ENCODE data around the gene CHCHD3.

DNA sequence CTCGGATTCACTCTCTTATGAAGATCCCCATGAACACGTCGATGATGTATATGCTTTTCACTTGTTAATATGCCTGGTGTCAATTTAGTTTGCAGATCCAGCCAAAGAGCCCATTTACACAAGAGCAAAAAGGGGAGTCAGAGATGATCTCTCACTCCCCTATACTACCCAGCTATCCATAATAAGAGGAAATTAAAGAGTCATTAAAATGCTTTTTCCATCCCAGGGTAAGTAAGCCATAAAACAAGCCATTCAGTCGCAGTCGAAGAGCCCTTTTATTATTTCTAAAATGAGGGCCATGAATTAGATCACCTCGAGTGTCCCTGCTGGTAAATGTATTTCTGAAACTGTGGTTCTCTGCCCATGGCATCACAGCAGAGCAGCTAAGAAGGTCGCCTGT lies 41.2 kb downstream of the CHCHD3 start:
- TF ChIP-seq POLR2AphosphoS5 (IDR thresholded peaks at IDR 0.05; ENCODE audit: low read depth, low read length) (no peak), POU2F2 (IDR thresholded peaks at IDR 0.05; ENCODE audit: low read depth, low read length) (no peak), TAF1 (IDR thresholded peaks at IDR 0.05; ENCODE audit: low read depth, low read length) (no peak), POLR2A (IDR thresholded peaks at IDR 0.05; ENCODE audit: low read depth, low read length) (no peak), PAX5 (IDR thresholded peaks at IDR 0.05; ENCODE audit: insufficient read depth, low read length, severe bottlenecking) (no peak), SPI1 (IDR thresholded peaks at IDR 0.05; ENCODE audit: low read depth, low read length) (no peak)
